GM12801 (cell line): Measurements from ENCODE around the gene PLVAP.

Experiments
- TF ChIP-seq, protein P1 (sequence below): IDR thresholded peaks from one replicate; pipeline ENCODE4 v1.5.1; 2011; ENCODE audit warnings: control low read depth; ENCODE audit not compliant: insufficient read length; ENCODE audit errors: extremely low read depth

The PLVAP gene

GRCh38 chr19:17319473-17320238 lies 57.5 kb downstream of the PLVAP start:
- TF ChIP-seq, protein P1, sequence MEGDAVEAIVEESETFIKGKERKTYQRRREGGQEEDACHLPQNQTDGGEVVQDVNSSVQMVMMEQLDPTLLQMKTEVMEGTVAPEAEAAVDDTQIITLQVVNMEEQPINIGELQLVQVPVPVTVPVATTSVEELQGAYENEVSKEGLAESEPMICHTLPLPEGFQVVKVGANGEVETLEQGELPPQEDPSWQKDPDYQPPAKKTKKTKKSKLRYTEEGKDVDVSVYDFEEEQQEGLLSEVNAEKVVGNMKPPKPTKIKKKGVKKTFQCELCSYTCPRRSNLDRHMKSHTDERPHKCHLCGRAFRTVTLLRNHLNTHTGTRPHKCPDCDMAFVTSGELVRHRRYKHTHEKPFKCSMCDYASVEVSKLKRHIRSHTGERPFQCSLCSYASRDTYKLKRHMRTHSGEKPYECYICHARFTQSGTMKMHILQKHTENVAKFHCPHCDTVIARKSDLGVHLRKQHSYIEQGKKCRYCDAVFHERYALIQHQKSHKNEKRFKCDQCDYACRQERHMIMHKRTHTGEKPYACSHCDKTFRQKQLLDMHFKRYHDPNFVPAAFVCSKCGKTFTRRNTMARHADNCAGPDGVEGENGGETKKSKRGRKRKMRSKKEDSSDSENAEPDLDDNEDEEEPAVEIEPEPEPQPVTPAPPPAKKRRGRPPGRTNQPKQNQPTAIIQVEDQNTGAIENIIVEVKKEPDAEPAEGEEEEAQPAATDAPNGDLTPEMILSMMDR, result no peak

GRCh38 chr19:17318966-17319365 lies 58.2 kb downstream of the PLVAP start:
- TF ChIP-seq, protein P1, result no peak

- TF ChIP-seq, protein P1, result no peak
Measured at GRCh38 chr19:17314007-17314593, 63.0 kb downstream of the PLVAP start.

- TF ChIP-seq, protein P1, result no peak
Measured at GRCh38 chr19:17312189-17313113, 64.7 kb downstream of the PLVAP start.

DNA sequence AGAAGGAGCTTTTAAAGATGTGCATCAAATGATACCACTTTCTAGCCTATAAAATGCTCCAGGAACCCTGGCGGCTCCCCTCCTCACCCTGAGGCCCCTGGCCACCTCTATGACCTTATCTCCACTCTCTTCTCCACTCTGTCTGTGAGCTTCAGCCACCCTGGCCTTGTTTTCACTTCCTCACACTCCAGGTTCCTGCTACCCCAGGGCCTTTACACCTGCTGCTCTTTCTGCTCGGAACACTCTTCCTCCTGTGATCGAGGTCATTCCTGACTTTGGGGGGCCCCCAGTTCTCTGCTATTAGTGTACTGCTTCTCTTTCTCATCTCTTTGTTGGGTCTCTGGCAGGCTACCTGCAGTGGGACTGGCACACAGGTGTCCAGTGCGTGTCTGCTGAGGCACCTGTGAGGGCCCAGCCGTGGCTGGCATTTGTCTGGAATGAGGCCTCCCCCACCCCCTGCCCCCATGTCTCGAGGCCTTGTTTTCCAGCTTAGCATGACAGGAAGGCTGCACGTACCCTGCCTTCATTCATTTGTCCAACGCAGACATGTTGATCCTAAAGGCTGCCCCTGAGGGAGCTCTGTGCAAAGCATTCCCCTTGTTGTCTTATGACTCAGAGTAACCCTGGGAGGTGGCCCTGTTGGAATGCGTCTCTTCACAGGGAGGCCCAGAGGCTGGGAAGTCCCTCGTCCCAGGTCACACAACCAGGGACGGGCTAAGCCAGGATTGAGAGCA lies 65.5 kb downstream of the PLVAP start:
- TF ChIP-seq, protein P1, result no peak

DNA sequence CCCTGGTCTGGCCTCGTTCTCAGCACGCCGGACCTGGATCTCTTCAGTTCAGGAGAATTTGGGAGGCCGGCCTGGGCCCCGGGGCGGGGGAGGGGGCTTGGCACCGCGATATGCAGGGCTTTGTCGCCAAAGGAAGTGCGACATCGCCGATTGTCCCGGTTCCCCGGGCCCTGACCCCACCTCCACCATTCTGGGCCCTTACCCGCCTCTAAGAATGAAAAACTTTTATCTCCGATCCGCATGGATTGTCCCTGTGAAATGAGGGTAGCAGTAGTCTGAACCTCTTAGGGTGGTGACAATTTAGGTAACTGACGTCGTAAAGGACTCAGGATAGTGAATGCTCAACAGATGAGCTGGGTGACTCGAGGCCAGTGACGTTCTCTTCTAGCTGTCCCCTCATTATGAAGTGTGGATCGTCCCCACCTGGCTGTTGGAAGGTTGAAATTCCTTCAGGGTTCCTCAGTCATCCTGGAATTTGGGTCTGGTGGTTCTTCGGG lies 67.1 kb downstream of the PLVAP start:
- TF ChIP-seq, protein P1, result no peak
